ENCODE measurements around the gene CHMP2A.

Gene CHMP2A

DNA sequence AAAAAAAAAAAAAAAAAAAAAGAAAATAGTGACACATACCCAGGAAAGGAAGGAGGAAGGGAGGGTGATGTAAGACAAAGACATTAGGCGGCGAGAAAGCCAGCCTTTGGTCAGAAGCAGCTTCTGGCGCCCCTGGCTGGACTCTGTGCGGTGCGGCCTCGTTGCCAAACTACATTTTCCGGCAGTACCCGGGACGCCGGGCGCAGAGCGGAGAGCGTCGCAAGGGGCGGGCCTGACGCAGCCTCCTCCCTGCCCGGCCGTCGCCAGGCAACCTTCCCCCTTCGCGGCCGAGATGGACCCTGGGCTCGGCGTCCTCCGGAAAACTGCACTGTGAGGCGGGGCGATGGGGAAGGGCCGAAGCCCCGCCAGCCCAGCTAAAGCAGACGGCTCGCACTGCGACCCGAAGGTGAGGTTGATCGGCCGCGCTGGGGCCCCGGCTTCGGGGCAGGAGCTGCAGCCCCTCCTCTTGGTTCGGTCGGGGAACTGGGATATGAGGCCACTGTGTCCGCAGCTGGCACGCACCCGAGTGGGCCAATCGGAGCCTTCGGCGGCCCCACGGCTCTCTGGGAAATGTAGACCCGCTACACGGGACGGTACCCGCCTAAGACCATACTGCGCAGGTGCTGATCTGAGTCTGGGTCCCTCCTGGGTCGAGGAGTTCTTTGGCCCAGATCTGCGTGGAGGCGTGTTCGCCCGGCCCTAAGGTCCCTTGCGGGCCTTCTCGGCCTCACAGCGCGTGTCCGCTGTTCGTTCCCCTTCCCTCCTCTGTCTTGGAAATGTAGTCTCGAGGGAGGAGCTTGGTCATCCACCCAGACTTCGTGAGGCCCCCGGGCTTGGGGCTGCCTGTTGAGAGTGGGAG, 20.5 kb upstream of the CHMP2A start:
- Histone ChIP-seq H3K4me3 (ENCODE audit: low read length) (peak overlapping the region; percentile 82), H3K4me1 (ENCODE audit: control insufficient read depth, insufficient read depth, low read length) (peaks cover 10% of the 10 kb centered on the region), H3K27ac (ENCODE audit: low read depth, low read length) (peak overlapping the region; percentile 95), H3K9ac (ENCODE audit: low read length) (peak overlapping the region; percentile 80), H3K36me3 (ENCODE audit: control insufficient read depth, insufficient read depth, low read length) (no peaks in the 10 kb centered on the region), H3K27me3 (ENCODE audit: control insufficient read depth, insufficient read depth, low read length) (no peaks in the 10 kb centered on the region)

DNA sequence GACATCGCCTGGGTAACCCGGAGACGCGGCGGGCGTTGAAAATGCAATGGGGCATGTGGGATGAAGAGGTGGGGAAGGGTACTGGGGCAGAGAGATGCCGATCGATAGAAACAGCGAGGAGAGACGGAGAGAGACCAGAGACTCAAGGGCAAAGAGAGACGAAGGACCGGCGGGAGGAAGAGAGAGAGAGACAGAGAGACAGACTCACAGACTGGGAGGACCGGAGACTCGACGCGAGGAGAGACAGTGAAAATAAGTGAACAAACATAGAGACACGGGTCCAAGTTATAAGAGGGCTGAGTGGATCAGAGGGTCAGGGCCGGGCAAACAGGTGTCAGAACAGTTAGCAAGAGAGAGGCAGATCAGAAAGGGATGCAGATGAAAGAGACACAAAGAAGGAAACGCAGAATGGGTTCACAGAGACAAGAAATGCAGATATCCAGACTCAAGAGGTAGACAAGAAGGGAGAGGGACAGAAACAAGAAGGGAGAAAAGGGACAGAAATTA, 18.8 kb upstream of the CHMP2A start:
- peak overlapping the region; percentile 45 for H3K9ac ChIP-seq (ENCODE audit: low read length)
- H3K27me3 ChIP-seq (ENCODE audit: control insufficient read depth, insufficient read depth, low read length): no peaks in the 10 kb centered on the region
- H3K4me3 ChIP-seq (ENCODE audit: low read length): peak overlapping the region; percentile 99
- H3K36me3 ChIP-seq (ENCODE audit: control insufficient read depth, insufficient read depth, low read length): no peaks in the 10 kb centered on the region
- peak overlapping the region; percentile 100 for H3K27ac ChIP-seq (ENCODE audit: low read depth, low read length)
- H3K4me1 ChIP-seq (ENCODE audit: control insufficient read depth, insufficient read depth, low read length): peaks cover 10% of the 10 kb centered on the region

DNA sequence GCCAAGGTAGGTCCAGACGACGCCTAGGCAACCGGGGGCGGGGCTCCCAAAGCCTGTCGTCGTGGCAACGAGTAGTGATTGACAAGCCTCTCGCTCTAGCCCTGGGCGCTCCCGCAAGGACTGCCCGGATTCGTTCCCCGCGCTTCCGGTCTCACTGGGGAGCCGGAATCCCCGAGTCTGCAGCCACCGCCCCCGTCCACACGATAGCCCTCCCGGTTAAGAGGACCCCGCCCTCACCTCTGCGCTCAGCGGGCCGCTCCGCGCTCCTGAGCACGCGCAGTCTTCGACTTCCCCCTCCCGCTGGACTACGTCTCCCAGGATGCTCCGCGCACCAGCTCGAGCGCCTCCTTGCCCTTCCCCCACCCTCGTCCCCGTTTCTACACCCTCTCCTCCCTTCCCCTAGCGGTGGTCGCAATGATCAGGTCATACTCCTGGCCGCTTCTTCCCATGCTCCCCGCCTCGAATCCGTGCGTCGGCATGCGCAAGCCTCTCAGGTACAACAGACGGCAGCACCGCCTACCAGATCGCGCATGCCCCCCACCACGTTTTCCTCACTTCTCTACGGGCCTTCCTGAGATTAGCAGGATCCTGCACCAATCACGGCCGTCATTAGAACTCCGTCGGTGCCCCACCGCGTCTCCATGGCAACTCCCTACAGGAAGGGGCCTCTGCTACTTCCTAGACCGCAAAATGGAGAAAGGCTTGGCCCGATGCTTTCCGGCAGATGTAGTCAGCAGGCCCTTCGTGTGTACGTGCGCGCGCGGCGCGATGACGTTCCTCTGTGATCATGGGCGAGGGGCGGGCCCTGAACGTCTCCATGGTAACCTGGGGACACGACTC, 18.1 kb upstream of the CHMP2A start, which contains the start of gene MZF1:
TSS of gene MZF1 (minus strand) at position 518 of the 840 bp plus-strand sequence. CDS start 1,946 bp downstream, outside the sequence.
- H3K4me1 ChIP-seq (ENCODE audit: control insufficient read depth, insufficient read depth, low read length): peaks cover 10% of the 10 kb centered on the region
- no peaks in the 10 kb centered on the region for H3K27me3 ChIP-seq (ENCODE audit: control insufficient read depth, insufficient read depth, low read length)
- H3K4me3 ChIP-seq (ENCODE audit: low read length): peak within 1 kb of the TSS; percentile 99
- H3K9ac ChIP-seq (ENCODE audit: low read length): peak within 1 kb of the TSS; percentile 100
- H3K36me3 ChIP-seq (ENCODE audit: control insufficient read depth, insufficient read depth, low read length): no peaks in the 10 kb centered on the region
- H3K27ac ChIP-seq (ENCODE audit: low read depth, low read length): peak within 1 kb of the TSS; percentile 100

DNA sequence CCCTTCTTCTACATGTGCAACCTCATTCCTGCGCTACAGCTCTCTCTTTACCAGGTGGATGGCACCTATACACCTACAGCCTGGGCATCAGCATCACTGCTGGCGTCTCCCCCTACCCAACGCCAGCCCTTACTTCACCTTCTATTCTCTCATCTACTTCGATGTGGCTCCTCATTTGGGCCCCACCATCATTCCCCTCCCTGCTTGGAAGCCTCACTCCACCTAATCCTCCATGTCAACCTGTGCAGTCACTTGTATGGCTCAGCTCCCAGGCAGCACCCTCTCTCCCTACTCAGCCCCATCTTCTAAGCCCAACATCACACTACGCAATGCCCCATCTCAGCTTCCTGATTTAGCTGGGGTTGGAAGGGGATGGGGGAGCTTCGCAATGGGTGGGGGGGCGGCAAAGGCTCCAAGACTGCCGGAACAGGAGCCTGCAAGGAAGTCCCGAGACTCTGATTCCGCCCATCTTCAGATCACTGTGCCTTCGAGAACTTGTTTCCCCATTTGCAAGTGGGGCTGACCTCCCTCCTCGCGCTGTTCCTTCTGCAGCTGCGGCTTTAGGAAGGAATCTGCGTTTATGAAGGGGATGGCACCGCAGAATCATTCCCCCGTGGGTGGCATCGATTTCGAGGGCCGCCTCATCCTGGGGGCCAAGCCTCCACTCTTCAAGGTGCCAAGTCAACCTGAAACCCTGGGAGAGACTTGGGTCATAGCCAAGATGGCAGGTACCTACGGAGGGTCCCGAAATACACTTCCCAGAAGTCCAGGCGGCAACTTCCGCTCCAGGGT, 17.3 kb upstream of the CHMP2A start:
- peaks cover 10% of the 10 kb centered on the region for H3K4me1 ChIP-seq (ENCODE audit: control insufficient read depth, insufficient read depth, low read length)
- H3K36me3 ChIP-seq (ENCODE audit: control insufficient read depth, insufficient read depth, low read length): no peaks in the 10 kb centered on the region
- peak overlapping the region; percentile 99 for H3K4me3 ChIP-seq (ENCODE audit: low read length)
- H3K9ac ChIP-seq (ENCODE audit: low read length): no peak overlapping the region
- no peaks in the 10 kb centered on the region for H3K27me3 ChIP-seq (ENCODE audit: control insufficient read depth, insufficient read depth, low read length)
- H3K27ac ChIP-seq (ENCODE audit: low read depth, low read length): peak overlapping the region; percentile 100

DNA sequence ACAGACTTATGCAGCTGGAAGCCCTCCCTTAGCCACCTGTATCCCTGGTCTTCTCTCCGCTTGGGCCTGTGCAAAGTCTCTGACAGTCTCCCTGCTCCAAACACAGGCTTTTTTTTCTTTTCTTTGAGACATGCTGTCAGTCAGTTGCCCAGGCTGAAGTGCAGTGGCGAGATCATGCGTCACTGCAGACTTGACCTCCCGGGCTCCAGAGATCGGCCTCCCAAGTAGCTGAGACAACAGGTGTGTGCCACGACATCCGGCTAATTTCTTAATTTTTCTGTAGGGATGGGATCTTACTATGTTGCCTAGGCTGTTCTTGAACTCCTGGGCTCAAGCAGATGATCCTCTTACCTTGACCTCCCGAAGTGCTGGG, 16.7 kb upstream of the CHMP2A start:
- Histone ChIP-seq H3K4me1 (ENCODE audit: control insufficient read depth, insufficient read depth, low read length) (peaks cover 10% of the 10 kb centered on the region), H3K27ac (ENCODE audit: low read depth, low read length) (no peak overlapping the region), H3K36me3 (ENCODE audit: control insufficient read depth, insufficient read depth, low read length) (no peaks in the 10 kb centered on the region), H3K27me3 (ENCODE audit: control insufficient read depth, insufficient read depth, low read length) (no peaks in the 10 kb centered on the region), H3K4me3 (ENCODE audit: low read length) (no peak overlapping the region), H3K9ac (ENCODE audit: low read length) (no peak overlapping the region)

DNA sequence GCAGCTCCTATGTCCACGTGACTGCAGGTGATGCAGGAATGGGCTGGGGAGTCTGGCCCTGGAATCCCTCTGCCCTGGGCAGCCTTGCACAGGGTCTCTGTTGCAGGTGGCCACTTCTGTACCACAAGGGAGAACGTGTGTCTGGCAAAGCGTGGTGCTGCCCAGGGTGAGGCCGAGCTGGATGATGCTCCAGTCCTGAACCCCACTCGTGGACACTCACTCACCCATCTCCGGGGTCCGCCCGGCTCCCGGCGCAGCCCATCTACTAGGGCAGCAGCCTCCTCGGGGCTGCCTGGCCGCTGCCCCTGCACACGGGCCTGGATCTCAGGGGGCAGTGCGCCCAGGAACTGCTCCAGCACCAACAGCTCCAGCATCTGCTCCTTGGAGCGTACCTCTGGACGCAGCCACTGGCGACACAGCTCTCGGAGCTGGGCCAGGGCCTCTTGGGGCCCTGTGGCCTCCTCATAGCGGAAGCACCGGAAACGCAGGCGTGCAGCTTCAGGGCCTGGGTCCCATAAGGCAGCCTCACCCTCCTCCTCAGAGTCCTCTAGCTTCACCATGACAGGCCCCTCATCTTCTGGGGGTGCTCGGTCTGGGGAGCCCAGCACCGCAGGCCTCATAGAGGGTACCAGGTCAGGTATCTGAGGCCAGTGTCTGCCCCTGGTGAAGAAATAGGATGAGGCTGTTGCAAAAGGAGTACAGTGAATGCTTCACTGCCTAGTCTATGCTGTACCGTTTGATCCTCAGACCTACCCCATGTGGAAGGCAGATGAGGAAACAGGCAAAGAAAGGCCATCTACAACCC, 16.1 kb upstream of the CHMP2A start:
- Histone ChIP-seq H3K36me3 (ENCODE audit: control insufficient read depth, insufficient read depth, low read length) (peaks cover 2% of the 10 kb centered on the region), H3K27me3 (ENCODE audit: control insufficient read depth, insufficient read depth, low read length) (no peaks in the 10 kb centered on the region), H3K4me1 (ENCODE audit: control insufficient read depth, insufficient read depth, low read length) (peaks cover 8% of the 10 kb centered on the region), H3K9ac (ENCODE audit: low read length) (no peak overlapping the region), H3K27ac (ENCODE audit: low read depth, low read length) (no peak overlapping the region), H3K4me3 (ENCODE audit: low read length) (no peak overlapping the region)

DNA sequence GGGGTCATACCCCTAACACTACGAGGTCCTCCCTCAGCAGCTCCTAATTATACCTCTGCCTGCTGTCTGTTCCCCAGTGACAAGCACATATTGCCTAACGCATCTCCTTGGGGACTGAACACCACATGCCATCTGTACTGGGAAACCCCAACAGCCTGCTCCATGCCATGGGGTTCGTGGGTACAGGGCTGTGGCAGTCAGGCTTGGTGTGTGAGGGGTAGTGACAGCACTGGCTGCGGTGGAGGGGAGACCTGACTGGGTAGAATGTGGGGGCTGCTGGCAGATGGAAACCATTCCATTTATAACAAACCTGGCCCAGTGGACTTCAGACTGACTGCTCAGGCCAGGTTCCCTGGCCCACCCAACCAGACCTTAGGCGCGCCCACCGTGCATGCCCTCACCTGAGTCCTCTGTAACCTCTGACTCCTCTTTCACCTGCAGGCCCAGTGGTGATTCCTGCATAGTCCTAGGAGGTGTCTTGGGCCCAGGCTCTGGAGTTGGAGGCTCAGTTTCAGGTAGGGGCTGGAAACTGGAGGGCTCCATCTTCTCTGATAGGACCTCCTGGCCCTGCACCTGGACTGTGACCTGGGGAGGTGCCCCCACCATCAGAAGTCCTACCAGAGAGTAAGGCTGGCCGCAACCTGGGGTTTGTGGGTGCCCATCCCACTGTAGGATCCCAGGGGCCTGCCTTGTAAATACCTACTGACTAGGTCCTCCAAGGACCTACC, 15.2 kb upstream of the CHMP2A start:
- peaks cover 6% of the 10 kb centered on the region for H3K4me1 ChIP-seq (ENCODE audit: control insufficient read depth, insufficient read depth, low read length)
- H3K27ac ChIP-seq (ENCODE audit: low read depth, low read length): no peak overlapping the region
- H3K36me3 ChIP-seq (ENCODE audit: control insufficient read depth, insufficient read depth, low read length): peaks cover 2% of the 10 kb centered on the region
- no peak overlapping the region for H3K9ac ChIP-seq (ENCODE audit: low read length)
- no peaks in the 10 kb centered on the region for H3K27me3 ChIP-seq (ENCODE audit: control insufficient read depth, insufficient read depth, low read length)
- no peak overlapping the region for H3K4me3 ChIP-seq (ENCODE audit: low read length)

DNA sequence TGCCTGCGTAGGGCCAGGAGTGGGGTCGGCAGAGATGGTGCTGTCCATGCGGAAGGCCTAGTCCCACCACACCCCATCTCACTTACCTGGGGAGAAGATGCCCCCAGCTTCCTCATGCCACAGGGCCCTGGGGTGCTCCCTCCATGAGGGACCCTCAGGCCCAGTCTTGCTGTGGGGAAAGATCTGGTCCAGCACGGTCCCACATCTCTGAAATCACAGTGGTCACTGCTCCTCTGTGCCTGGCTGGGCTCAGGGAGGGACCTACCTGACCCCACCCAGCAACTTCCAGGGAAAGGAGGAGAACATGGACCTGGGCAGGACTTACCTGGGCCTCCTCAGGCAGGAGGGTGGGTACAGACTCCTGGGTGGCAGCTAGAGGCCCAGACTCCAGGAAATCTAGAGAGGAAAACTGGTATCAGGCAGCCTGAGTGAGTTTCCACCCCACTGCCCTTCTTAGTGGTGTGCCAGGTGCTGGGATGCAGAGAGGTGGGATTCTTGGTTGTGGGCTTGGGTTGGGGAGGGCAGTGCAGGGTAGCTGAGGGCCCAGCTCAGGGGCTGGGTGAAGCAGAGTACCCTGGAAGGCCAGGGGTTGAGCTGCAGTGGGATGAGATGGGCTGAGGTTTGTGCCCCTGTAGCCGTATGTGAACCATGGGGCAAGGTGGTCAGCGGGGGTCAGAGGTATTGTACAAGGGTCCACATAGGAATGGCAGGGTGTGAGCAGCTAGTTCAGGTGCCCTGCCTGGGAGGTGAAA, 14.5 kb upstream of the CHMP2A start:
- Histone ChIP-seq H3K4me1 (ENCODE audit: control insufficient read depth, insufficient read depth, low read length) (peaks cover 6% of the 10 kb centered on the region), H3K4me3 (ENCODE audit: low read length) (no peak overlapping the region), H3K9ac (ENCODE audit: low read length) (no peak overlapping the region), H3K36me3 (ENCODE audit: control insufficient read depth, insufficient read depth, low read length) (peaks cover 2% of the 10 kb centered on the region), H3K27me3 (ENCODE audit: control insufficient read depth, insufficient read depth, low read length) (no peaks in the 10 kb centered on the region), H3K27ac (ENCODE audit: low read depth, low read length) (no peak overlapping the region)

DNA sequence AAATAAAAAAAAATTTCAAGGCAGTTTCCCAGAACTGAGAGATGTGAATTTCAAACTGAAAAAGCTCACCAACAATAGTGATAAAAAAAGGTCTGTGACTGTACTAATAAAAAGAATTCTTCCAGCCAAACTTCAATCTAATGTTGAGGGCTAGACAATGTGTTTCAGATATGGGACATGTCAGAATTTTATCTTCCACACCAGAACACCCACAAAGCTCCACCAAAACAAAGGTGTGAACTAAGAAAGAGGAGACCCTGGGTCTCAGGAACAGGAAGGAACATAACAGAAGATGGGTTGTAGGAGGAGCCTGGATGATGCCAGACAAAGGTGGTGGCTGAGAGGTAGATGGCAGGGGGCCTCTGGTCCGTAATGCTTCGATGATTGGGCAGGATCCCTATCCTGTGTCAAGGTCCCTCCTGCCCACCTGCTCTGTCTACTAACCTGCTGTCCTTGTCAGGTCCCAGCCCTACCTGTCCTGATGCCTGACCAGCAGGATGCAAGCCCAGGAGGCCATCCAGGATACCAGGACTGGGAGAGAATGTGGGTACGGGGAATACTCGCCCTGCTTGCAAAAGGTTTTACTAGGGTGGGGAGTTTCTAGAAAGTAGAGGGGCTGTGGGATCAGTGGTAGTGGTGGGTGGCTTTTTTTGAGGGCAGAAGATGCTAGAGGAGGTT, 13.7 kb upstream of the CHMP2A start:
- Histone ChIP-seq H3K27me3 (ENCODE audit: control insufficient read depth, insufficient read depth, low read length) (no peaks in the 10 kb centered on the region), H3K4me1 (ENCODE audit: control insufficient read depth, insufficient read depth, low read length) (no peaks in the 10 kb centered on the region), H3K36me3 (ENCODE audit: control insufficient read depth, insufficient read depth, low read length) (peaks cover 2% of the 10 kb centered on the region), H3K4me3 (ENCODE audit: low read length) (no peak overlapping the region), H3K27ac (ENCODE audit: low read depth, low read length) (no peak overlapping the region), H3K9ac (ENCODE audit: low read length) (no peak overlapping the region)

DNA sequence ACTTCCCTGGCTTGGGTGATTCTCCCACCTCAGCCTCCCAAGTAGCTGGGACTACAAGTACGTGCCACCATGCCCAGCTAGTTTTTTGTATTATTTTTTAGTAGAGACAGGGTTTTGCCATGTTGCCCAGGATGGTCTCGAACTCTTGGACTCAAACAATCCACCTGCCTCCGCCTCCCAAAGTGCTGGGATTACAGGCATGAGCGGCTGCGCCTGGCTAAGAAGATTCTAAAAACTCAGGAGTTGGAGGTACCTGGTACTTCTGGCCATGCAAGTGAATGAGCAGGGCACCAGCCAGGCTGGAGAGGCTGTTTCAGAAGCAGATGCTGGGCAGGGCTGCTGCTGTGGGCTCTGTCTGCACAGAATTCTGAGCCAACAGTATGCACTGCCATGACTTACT, 12.1 kb upstream of the CHMP2A start:
- no peak overlapping the region for H3K4me3 ChIP-seq (ENCODE audit: low read length)
- peaks cover 10% of the 10 kb centered on the region for H3K4me1 ChIP-seq (ENCODE audit: control insufficient read depth, insufficient read depth, low read length)
- peaks cover 1% of the 10 kb centered on the region for H3K27me3 ChIP-seq (ENCODE audit: control insufficient read depth, insufficient read depth, low read length)
- H3K36me3 ChIP-seq (ENCODE audit: control insufficient read depth, insufficient read depth, low read length): peaks cover 2% of the 10 kb centered on the region
- no peak overlapping the region for H3K27ac ChIP-seq (ENCODE audit: low read depth, low read length)
- H3K9ac ChIP-seq (ENCODE audit: low read length): no peak overlapping the region
